ENCODE results near the gene MLKL.

The MLKL gene

GRCh38 chr16:74700438-74701225 is at the start of gene MLKL:
MLKL (minus strand) TSS chr16:74700862; CDS start chr16:74695757, 5,105 bp downstream.
- Histone ChIP-seq H3K36me3 (ENCODE audit: insufficient read depth, low read length) (no peaks in the 10 kb centered on the region), H3F3A (ENCODE audit: insufficient read depth, low read length) (no peaks in the 10 kb centered on the region), H2AFZ (ENCODE audit: low read length) (no peak within 1 kb of the TSS), H3K9ac (ENCODE audit: low read length) (peak within 1 kb of the TSS; percentile 37; the same call in 1 of the 2 replicates), H3K79me2 (ENCODE audit: insufficient read depth, low read length) (no peaks in the 10 kb centered on the region), H3K9me3 (ENCODE audit: low read length) (no peaks in the 10 kb centered on the region), H3K27ac (ENCODE audit: low read depth, low read length, poor library complexity, severe bottlenecking) (no peak within 1 kb of the TSS), H3K27me3 (ENCODE audit: insufficient read depth, low read length) (no peaks in the 10 kb centered on the region), H3K4me1 (ENCODE audit: insufficient read depth, low read length, severe bottlenecking) (peaks cover 27% of the 10 kb centered on the region), H3K4me2 (ENCODE audit: low read length) (peak within 1 kb of the TSS; percentile 93), H3K4me3 (ENCODE audit: low read depth, low read length, poor library complexity, severe bottlenecking) (peak within 1 kb of the TSS; percentile 54), H3K9me2 (ENCODE audit: low read depth, low read length) (no peaks in the 10 kb centered on the region), H4K20me1 (ENCODE audit: insufficient read depth, low read length) (no peaks in the 10 kb centered on the region)
- no peak for TF ChIP-seq EZH2 (IDR thresholded peaks at IDR 0.05; ENCODE audit: borderline replicate concordance, low read length)
- TF ChIP-seq CTCF (IDR thresholded peaks at IDR 0.05; ENCODE audit: low read length) = no peak

DNA sequence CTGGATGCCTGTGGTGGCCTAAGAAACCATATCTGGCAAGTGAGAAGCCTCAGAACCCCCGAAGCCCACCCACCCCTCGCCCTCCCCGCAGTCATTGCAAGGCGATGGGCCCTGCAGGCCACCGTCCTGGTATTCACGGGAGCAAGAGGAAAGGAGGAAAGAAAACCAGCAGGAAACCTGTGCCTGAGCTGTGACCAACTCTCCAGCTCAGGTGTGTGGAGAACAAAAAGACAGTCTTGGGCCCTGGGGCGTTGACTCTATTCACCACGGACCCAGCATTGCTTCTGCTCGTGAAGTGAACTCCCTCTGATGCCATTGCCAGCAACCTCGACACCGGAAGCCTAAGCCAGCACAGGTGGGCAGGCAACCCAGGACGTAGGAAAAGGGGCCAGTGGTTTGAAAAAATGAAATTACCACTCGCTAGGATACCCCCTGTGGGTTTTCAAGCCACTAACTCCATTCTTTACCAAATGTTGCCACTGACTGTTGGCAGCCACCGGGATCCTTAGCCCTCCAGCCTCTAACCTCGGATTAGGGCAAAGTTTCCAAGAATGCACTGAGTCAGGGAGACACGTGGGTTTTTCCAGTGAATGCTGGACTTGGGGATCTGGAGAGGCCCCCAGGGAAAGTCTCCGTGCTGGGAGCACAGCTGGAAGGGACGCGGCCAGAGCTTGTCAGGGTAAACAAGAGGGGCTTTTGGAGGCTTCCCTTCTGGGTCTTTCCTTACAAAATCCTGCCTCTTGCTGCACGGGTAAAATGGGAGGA is 48.8 kb upstream of the MLKL start:
- no peak overlapping the region for H3K9ac ChIP-seq (ENCODE audit: low read length)
- H3K4me3 ChIP-seq (ENCODE audit: low read depth, low read length, poor library complexity, severe bottlenecking) = no peak overlapping the region
- no peaks in the 10 kb centered on the region for H3K9me2 ChIP-seq (ENCODE audit: low read depth, low read length)
- no peak overlapping the region for H3K4me2 ChIP-seq (ENCODE audit: low read length)
- H3K9me3 ChIP-seq (ENCODE audit: low read length) = no peaks in the 10 kb centered on the region
- H3K79me2 ChIP-seq (ENCODE audit: insufficient read depth, low read length) = no peaks in the 10 kb centered on the region
- no peak overlapping the region for H2AFZ ChIP-seq (ENCODE audit: low read length)
- no peaks in the 10 kb centered on the region for H3K4me1 ChIP-seq (ENCODE audit: insufficient read depth, low read length, severe bottlenecking)
- no peaks in the 10 kb centered on the region for H3F3A ChIP-seq (ENCODE audit: insufficient read depth, low read length)
- no peak overlapping the region for H3K27ac ChIP-seq (ENCODE audit: low read depth, low read length, poor library complexity, severe bottlenecking)
- no peaks in the 10 kb centered on the region; the same call in 1 of the 2 replicates for H3K27me3 ChIP-seq (ENCODE audit: insufficient read depth, low read length)
- H3K36me3 ChIP-seq (ENCODE audit: insufficient read depth, low read length) = no peaks in the 10 kb centered on the region
- H4K20me1 ChIP-seq (ENCODE audit: insufficient read depth, low read length) = no peaks in the 10 kb centered on the region
- TF ChIP-seq CTCF (IDR thresholded peaks at IDR 0.05; ENCODE audit: low read length) (no peak), EZH2 (IDR thresholded peaks at IDR 0.05; ENCODE audit: borderline replicate concordance, low read length) (no peak)

DNA sequence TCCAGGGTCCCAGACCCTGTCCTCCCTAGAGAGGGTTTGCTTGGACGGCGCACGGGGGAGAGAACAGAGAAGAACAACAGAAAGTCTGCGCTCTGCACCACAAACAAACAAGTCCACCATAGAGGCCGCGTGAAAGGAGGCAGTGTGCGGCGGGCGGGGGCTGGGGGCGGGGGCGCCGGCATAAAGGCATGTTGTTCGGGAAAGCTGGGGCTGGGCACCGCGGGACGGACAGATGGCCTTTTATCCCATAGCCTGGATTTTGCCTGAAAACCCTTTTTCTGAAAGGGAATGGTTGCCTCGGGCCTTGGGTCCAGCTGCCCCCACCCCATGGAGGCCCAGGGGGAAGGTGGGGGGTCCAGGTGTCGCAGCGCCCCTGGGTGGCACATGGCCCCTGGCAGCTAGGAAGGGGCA is 48.0 kb upstream of the MLKL start:
- H3K9ac ChIP-seq (ENCODE audit: low read length) = no peak overlapping the region
- H3K36me3 ChIP-seq (ENCODE audit: insufficient read depth, low read length) = no peaks in the 10 kb centered on the region
- no peaks in the 10 kb centered on the region for H4K20me1 ChIP-seq (ENCODE audit: insufficient read depth, low read length)
- no peaks in the 10 kb centered on the region for H3F3A ChIP-seq (ENCODE audit: insufficient read depth, low read length)
- H3K4me2 ChIP-seq (ENCODE audit: low read length) = no peak overlapping the region
- H3K9me2 ChIP-seq (ENCODE audit: low read depth, low read length) = no peaks in the 10 kb centered on the region
- H3K4me1 ChIP-seq (ENCODE audit: insufficient read depth, low read length, severe bottlenecking) = no peaks in the 10 kb centered on the region
- no peak overlapping the region for H3K4me3 ChIP-seq (ENCODE audit: low read depth, low read length, poor library complexity, severe bottlenecking)
- no peaks in the 10 kb centered on the region for H3K79me2 ChIP-seq (ENCODE audit: insufficient read depth, low read length)
- H3K27ac ChIP-seq (ENCODE audit: low read depth, low read length, poor library complexity, severe bottlenecking) = no peak overlapping the region
- TF ChIP-seq EZH2 (IDR thresholded peaks at IDR 0.05; ENCODE audit: borderline replicate concordance, low read length) = no peak
- no peak for TF ChIP-seq CTCF (IDR thresholded peaks at IDR 0.05; ENCODE audit: low read length)
- H3K9me3 ChIP-seq (ENCODE audit: low read length) = no peaks in the 10 kb centered on the region
- no peaks in the 10 kb centered on the region; the same call in 1 of the 2 replicates for H3K27me3 ChIP-seq (ENCODE audit: insufficient read depth, low read length)
- H2AFZ ChIP-seq (ENCODE audit: low read length) = no peak overlapping the region

Measured in OCI-LY1 (cell line).